ENCODE measurements around the gene GDPD3. TPM values are rescaled to one million over a fixed set of nuclear protein-coding genes. Genes with fewer than 3 reads are reported as not detected.

GDPD3 gene
- total and polyA plus RNA-seq, 10 of the 15 experiments (the other 5 are each of a cell fraction or from before 2014, with no cell fraction given): 0.29 to 3.3 (median 0.97) TPM

DNA sequence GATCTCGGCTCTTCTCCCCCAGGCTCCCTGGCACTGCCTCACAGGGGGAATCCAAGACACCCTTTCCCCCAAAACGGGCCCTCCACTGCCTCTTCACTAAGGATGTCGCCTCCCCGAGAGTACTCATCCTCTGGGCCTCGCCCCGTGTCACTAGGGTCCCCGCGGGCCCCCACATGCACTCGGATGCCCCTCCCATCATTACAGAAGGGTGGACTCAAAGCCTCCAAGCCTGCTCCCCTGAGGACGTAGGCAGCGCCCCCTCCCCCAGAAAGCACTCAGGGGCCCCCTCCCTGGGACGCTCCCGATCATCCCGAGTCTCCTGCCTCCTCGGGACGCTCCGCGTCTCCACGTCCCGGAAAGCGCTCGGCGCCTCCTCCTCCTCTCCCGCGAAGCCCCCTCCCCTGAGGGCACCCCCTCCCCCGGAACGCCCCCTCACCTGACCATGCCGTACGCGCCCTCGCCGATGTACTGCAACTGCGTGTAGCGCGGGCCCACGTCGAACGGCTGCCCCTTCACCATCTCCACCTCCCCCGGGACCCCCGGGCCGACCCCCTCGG is 9.3 kb upstream of the GDPD3 start:
- FAIRE-seq (no peak), ATAC-seq (peak; percentile 30), DNase-seq (ENCODE audit: low read depth, low spot score) (no peak)
- H3K27ac ChIP-seq (ENCODE audit: control insufficient read depth, insufficient read depth): peak overlapping the region; percentile 42; the same call in 1 of the 2 replicates
- SMC1A ChIA-PET (ENCODE audit: uncharacterized antibody, unreplicated experiment): interaction anchor here (1.5 kb wide), 1 partner anchor 12 kb away, joined by 3 read pairs; no protein-coding TSS in a partner anchor
- POLR2A ChIA-PET: interaction anchor here (1.5 kb wide), 1 partner anchor 60 kb away, joined by 6 read pairs; the partner anchor contains the start of gene CORO1A
- no peaks in the 10 kb centered on the region; a peak in 1 of 4 replicates for H3K36me3 ChIP-seq (ENCODE audit: control insufficient read depth in 2 of 2, insufficient read depth in 2 of 2, low read length in 1 of 2)
- RAD21 ChIA-PET (ENCODE audit: unreplicated experiment): interaction anchor here (1.1 kb wide), 1 partner anchor 30 kb away, joined by 3 read pairs; no protein-coding TSS in a partner anchor
- H3K9me3 ChIP-seq (replicated peaks; ENCODE audit: control insufficient read depth, insufficient read depth, low read length): no peaks in the 10 kb centered on the region
- peak overlapping the region; percentile 56 for H2AFZ ChIP-seq (ENCODE audit: control insufficient read depth, low read depth, low read length)
- intact Hi-C loops (cut with micrococcal nuclease; ENCODE audit: unreplicated experiment): no loop called here
- TF ChIP-seq, protein P1, sequence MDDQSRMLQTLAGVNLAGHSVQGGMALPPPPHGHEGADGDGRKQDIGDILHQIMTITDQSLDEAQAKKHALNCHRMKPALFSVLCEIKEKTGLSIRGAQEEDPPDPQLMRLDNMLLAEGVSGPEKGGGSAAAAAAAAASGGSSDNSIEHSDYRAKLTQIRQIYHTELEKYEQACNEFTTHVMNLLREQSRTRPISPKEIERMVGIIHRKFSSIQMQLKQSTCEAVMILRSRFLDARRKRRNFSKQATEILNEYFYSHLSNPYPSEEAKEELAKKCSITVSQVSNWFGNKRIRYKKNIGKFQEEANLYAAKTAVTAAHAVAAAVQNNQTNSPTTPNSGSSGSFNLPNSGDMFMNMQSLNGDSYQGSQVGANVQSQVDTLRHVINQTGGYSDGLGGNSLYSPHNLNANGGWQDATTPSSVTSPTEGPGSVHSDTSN (IDR thresholded peaks at IDR 0.05; ENCODE audit: insufficient replicate concordance, low read depth, low read length): no peak
- TF ChIP-seq ATF7 (IDR thresholded peaks at IDR 0.05; ENCODE audit: low read depth) (no peak), MEF2B (IDR thresholded peaks at IDR 0.05; ENCODE audit: partially characterized antibody, poor library complexity, severe bottlenecking) (peak; percentile 21), EGR1 (IDR thresholded peaks at IDR 0.05; ENCODE audit: borderline replicate concordance in 1 of 2, low read depth in 2 of 2, low read length in 2 of 2) (peak in 1 of 2 experiments; percentile 46; a peak in 1 of 3 replicates), WRNIP1 (IDR thresholded peaks at IDR 0.05; ENCODE audit: borderline replicate concordance, low read depth, low read length) (no peak), TCF12 (IDR thresholded peaks at IDR 0.05; ENCODE audit: low read depth, low read length) (no peak), YY1 (IDR thresholded peaks at IDR 0.05; ENCODE audit: low read depth, low read length) (no peak; the same call in 1 of the 2 replicates)
- TF ChIP-seq, protein P2, sequence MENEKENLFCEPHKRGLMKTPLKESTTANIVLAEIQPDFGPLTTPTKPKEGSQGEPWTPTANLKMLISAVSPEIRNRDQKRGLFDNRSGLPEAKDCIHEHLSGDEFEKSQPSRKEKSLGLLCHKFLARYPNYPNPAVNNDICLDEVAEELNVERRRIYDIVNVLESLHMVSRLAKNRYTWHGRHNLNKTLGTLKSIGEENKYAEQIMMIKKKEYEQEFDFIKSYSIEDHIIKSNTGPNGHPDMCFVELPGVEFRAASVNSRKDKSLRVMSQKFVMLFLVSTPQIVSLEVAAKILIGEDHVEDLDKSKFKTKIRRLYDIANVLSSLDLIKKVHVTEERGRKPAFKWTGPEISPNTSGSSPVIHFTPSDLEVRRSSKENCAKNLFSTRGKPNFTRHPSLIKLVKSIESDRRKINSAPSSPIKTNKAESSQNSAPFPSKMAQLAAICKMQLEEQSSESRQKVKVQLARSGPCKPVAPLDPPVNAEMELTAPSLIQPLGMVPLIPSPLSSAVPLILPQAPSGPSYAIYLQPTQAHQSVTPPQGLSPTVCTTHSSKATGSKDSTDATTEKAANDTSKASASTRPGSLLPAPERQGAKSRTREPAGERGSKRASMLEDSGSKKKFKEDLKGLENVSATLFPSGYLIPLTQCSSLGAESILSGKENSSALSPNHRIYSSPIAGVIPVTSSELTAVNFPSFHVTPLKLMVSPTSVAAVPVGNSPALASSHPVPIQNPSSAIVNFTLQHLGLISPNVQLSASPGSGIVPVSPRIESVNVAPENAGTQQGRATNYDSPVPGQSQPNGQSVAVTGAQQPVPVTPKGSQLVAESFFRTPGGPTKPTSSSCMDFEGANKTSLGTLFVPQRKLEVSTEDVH (IDR thresholded peaks at IDR 0.05; ENCODE audit: low read depth, partially characterized antibody): no peak
- TF ChIP-seq, protein P3, sequence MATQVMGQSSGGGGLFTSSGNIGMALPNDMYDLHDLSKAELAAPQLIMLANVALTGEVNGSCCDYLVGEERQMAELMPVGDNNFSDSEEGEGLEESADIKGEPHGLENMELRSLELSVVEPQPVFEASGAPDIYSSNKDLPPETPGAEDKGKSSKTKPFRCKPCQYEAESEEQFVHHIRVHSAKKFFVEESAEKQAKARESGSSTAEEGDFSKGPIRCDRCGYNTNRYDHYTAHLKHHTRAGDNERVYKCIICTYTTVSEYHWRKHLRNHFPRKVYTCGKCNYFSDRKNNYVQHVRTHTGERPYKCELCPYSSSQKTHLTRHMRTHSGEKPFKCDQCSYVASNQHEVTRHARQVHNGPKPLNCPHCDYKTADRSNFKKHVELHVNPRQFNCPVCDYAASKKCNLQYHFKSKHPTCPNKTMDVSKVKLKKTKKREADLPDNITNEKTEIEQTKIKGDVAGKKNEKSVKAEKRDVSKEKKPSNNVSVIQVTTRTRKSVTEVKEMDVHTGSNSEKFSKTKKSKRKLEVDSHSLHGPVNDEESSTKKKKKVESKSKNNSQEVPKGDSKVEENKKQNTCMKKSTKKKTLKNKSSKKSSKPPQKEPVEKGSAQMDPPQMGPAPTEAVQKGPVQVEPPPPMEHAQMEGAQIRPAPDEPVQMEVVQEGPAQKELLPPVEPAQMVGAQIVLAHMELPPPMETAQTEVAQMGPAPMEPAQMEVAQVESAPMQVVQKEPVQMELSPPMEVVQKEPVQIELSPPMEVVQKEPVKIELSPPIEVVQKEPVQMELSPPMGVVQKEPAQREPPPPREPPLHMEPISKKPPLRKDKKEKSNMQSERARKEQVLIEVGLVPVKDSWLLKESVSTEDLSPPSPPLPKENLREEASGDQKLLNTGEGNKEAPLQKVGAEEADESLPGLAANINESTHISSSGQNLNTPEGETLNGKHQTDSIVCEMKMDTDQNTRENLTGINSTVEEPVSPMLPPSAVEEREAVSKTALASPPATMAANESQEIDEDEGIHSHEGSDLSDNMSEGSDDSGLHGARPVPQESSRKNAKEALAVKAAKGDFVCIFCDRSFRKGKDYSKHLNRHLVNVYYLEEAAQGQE (IDR thresholded peaks at IDR 0.05; ENCODE audit: low read depth, low read length): no peak
- H4K20me1 ChIP-seq (ENCODE audit: control insufficient read depth, insufficient read depth): no peaks in the 10 kb centered on the region
- H3K9ac ChIP-seq (ENCODE audit: control insufficient read depth, insufficient read depth, low read length): peak overlapping the region; percentile 66
- H3K4me1 ChIP-seq (ENCODE audit: control insufficient read depth, insufficient read depth, low read length): peaks cover 17% of the 10 kb centered on the region
- no peaks in the 10 kb centered on the region; the same call in 1 of the 2 replicates for H3K79me2 ChIP-seq (ENCODE audit: control insufficient read depth, insufficient read depth, low read length)
- H3K27me3 ChIP-seq (replicated peaks in 1 of 2; ENCODE audit: control insufficient read depth in 2 of 2, insufficient read depth in 2 of 2, low read length in 1 of 2): no peaks in the 10 kb centered on the region
- peak overlapping the region; percentile 94 for H3K4me2 ChIP-seq (ENCODE audit: control insufficient read depth, insufficient read depth)
- in situ Hi-C loops (cut with MboI): no loop called here
- CTCF ChIA-PET: interaction anchor here (0.6 to 2.3 kb wide), 2 partner anchors 10 to 758 kb away, joined by 4 to 7 read pairs; no protein-coding TSS in a partner anchor
- TSS peak; percentile 51 for BruUV-seq (replicated peaks)
- peak overlapping the region; percentile 95 for H3K4me3 ChIP-seq
- 2% methylated on average over 18 of the region's 42 CpGs for WGBS (ENCODE audit: insufficient coverage, insufficient replicate concordance, low lambda C conversion rate, missing lambda C conversion rate)
